Body of pancreas (tissue), 4 donors: ENCODE measurements around the gene ABCB11. TPM values are rescaled to one million over a fixed set of nuclear protein-coding genes. Genes with fewer than 3 reads are reported as not detected.
"Not testable (repeated sequence)": the region's sequence is repeated elsewhere in the genome, so short reads cannot be mapped to it uniquely, and the experiment has no call there.

Experiments
- ATAC-seq: fragments of 150-250 bp; one replicate; pipeline ENCODE4 v1.9.1; 2016
- DNase-seq, 4 donors: peaks; one replicate each; pipeline ENCODE4 v3.0.0-alpha.2; 2019
- H3K27ac ChIP-seq, 4 donors: fragments of 200-600 bp; sonication (generic); 1 replicate in 3 of 4; 2 replicates in 1 of 4; pipeline versions ENCODE4 v1.5.1 to v1.6.1; 2016 to 2019; ENCODE audit warnings: mild to moderate bottlenecking in 1 of 4, mixed read lengths in 1 of 4, moderate library complexity in 1 of 4
- H3K27me3 ChIP-seq, 2 donors: fragments of 200-600 bp; sonication (generic); one replicate each; pipeline ENCODE4 v1.6.0; 2016; ENCODE audit warnings: mild to moderate bottlenecking in 1 of 2
- H3K36me3 ChIP-seq, 2 donors: fragments of 200-600 bp; sonication (generic); replicated peaks in 1 of 2; 2 replicates each; pipeline ENCODE4 v1.5.1; 2016; ENCODE audit warnings: low read depth in 2 of 2; ENCODE audit not compliant: insufficient read depth in 1 of 2
- H3K4me1 ChIP-seq: fragments of 200-600 bp; sonication (generic); one replicate; pipeline ENCODE4 v1.6.0; 2016
- H3K4me3 ChIP-seq, 2 donors: fragments of 200-600 bp; sonication (generic); 1 replicate in 1 of 2; 2 replicates in 1 of 2; pipeline ENCODE4 v1.5.1; 2016 to 2019
- H3K9me3 ChIP-seq, 3 donors: fragments of 200-600 bp; sonication (generic); 1 replicate in 2 of 3; 2 replicates in 1 of 3; pipeline ENCODE4 v1.5.1; 2016
- CTCF ChIP-seq, 7 experiments: fragments of 450-650 bp in 4 of 7; fragments of 200-600 bp in 3 of 7; sonication (generic) in 3 of 7; IDR thresholded peaks; one replicate each; pipeline ENCODE4 v1.5.1; 2016 to 2019; ENCODE audit warnings: antibody characterized with exemption in 7 of 7
- POLR2A ChIP-seq, 3 donors: fragments of 450-650 bp; IDR thresholded peaks; one replicate each; pipeline ENCODE4 v1.6.1; 2016; ENCODE audit warnings: antibody characterized with exemption in 3 of 3, mild to moderate bottlenecking in 2 of 3
- WGBS, 2 donors: methylation state at CpG; one replicate each; pipeline ENCODE4 v1.1.5; 2017; 5-methylcytosine and 5-hydroxymethylcytosine counted together
- intact Hi-C: fragments of 100-400 bp; cut with DNase I; formaldehyde crosslinking; loops from one replicate; pipeline ENCODE4 v1.15.1; 2023
- total RNA-seq, 2 donors: library from RNA; depleted of rRNA; stranded (reverse); fragments of >200 nt; gene quantifications; one replicate each; pipeline ENCODE4 v1.1.0, GENCODE V29; 2016

The ABCB11 gene
- total RNA-seq, 2 donors from 2014 or later: 0.33 TPM; not detected in 1

GRCh38 chr2:169069341-169069740 is 38.2 kb upstream of the ABCB11 start, which contains the start of gene DHRS9:
Gene DHRS9 (plus strand): TSS chr2:169069563. CDS start chr2:169081582, 12,019 bp downstream.
- Histone ChIP-seq H3K4me3 (no peak within 1 kb of the TSS), H3K27ac (no peak within 1 kb of the TSS), H3K9me3 (no peaks in the 10 kb centered on the region), H3K36me3 (no peaks in the 10 kb centered on the region), H3K4me1 (no peaks in the 10 kb centered on the region), H3K27me3 (no peaks in the 10 kb centered on the region)
- TF ChIP-seq CTCF (IDR thresholded peaks at IDR 0.05) (no peak), POLR2A (IDR thresholded peaks at IDR 0.05) (no peak)
- peak in 1 of 4 donors; percentile 31 for DNase-seq
- intact Hi-C loops: no loop called here
- WGBS, 2 donors: 47 to 63% methylated on average over 5 of the region's 5 CpGs
- no peak for ATAC-seq

- Histone ChIP-seq H3K4me1 (no peaks in the 10 kb centered on the region), H3K4me3 (no peak overlapping the region)
These were observed 35.8 kb upstream of the ABCB11 start for GRCh38 chr2:169066897-169067296.

GRCh38 chr2:169065864-169066517 is 34.9 kb upstream of the ABCB11 start:
- intact Hi-C loops: no loop called here

More at GRCh38 chr2:169066897-169067296, 35.8 kb upstream of the ABCB11 start:
- H3K27me3 ChIP-seq: no peaks in the 10 kb centered on the region
- intact Hi-C loops: no loop called here
- no peak overlapping the region for H3K27ac ChIP-seq
- no peak for DNase-seq
- no peak for TF ChIP-seq POLR2A (IDR thresholded peaks at IDR 0.05)
- TF ChIP-seq CTCF (IDR thresholded peaks at IDR 0.05): no peak
- no peaks in the 10 kb centered on the region for H3K9me3 ChIP-seq
- H3K36me3 ChIP-seq: no peaks in the 10 kb centered on the region
- ATAC-seq: no peak
- 32 to 53% methylated on average over 1 of the region's 1 CpG for WGBS, 2 donors

GRCh38 chr2:169065422-169065821 is 34.3 kb upstream of the ABCB11 start:
- Histone ChIP-seq H3K36me3 (no peaks in the 10 kb centered on the region), H3K9me3 (no peaks in the 10 kb centered on the region), H3K4me3 (no peak overlapping the region), H3K27ac (no peak overlapping the region), H3K4me1 (no peaks in the 10 kb centered on the region), H3K27me3 (no peaks in the 10 kb centered on the region)
- intact Hi-C loops: no loop called here
- 24 to 35% methylated on average over 1 of the region's 1 CpG for WGBS, 2 donors
- DNase-seq (no peak), ATAC-seq (no peak)
- TF ChIP-seq POLR2A (IDR thresholded peaks at IDR 0.05) (no peak), CTCF (IDR thresholded peaks at IDR 0.05) (no peak)

More at GRCh38 chr2:169065864-169066517, 34.9 kb upstream of the ABCB11 start:
- Histone ChIP-seq H3K4me3 (no peak overlapping the region), H3K27ac (no peak overlapping the region), H3K9me3 (no peaks in the 10 kb centered on the region), H3K36me3 (no peaks in the 10 kb centered on the region), H3K27me3 (no peaks in the 10 kb centered on the region), H3K4me1 (no peaks in the 10 kb centered on the region)
- no peak for ATAC-seq
- TF ChIP-seq POLR2A (IDR thresholded peaks at IDR 0.05): no peak
- TF ChIP-seq CTCF (IDR thresholded peaks at IDR 0.05): no peak
- WGBS, 2 donors: 69 to 74% methylated on average over 2 of the region's 2 CpGs
- DNase-seq: no peak

- H3K36me3 ChIP-seq, H3K4me3 ChIP-seq, H3K27ac ChIP-seq, DNase-seq, intact Hi-C loops, H3K27me3 ChIP-seq, H3K4me1 ChIP-seq, ATAC-seq, H3K9me3 ChIP-seq: not testable (repeated sequence)
- 95 to 96% methylated on average over 17 of the region's 17 CpGs for WGBS, 2 donors
These were observed 33.1 kb upstream of the ABCB11 start for GRCh38 chr2:169064199-169064598.

- WGBS, 2 donors: 62 to 78% methylated on average over 2 of the region's 2 CpGs
These were observed 23.5 kb upstream of the ABCB11 start for GRCh38 chr2:169054575-169054974.

More at GRCh38 chr2:169054575-169054974, 23.5 kb upstream of the ABCB11 start:
- intact Hi-C loops, DNase-seq, H3K27me3 ChIP-seq, H3K4me3 ChIP-seq, ATAC-seq, H3K4me1 ChIP-seq, H3K9me3 ChIP-seq, H3K27ac ChIP-seq, H3K36me3 ChIP-seq: not testable (repeated sequence)
